UCSD-AML1 (cell line): ENCODE measurements around the gene AHNAK2.
"Not testable (repeated sequence)": the region's sequence is repeated elsewhere in the genome, so short reads cannot be mapped to it uniquely, and the experiment has no call there.

ENCODE experiments used
- DNase-seq: peaks from one replicate; lab custom pipeline; 2025; ENCODE audit not compliant: unreplicated experiment; lab: John Stamatoyannopoulos, UW

The AHNAK2 gene

GRCh38 chr14:104977681-104978653, at the start of gene AHNAK2:
Gene AHNAK2, minus strand, starts transcription at chr14:104978374. Its CDS starts 137 bp downstream, at chr14:104978237.
- DNase-seq = peak; percentile 81

- DNase-seq = not testable (repeated sequence)
These were observed 49.5 kb upstream of the AHNAK2 start for GRCh38 chr14:105027718-105028117.

GRCh38 chr14:105026802-105027563, 48.8 kb upstream of the AHNAK2 start:
- no peak for DNase-seq

GRCh38 chr14:105026033-105026785, 48.0 kb upstream of the AHNAK2 start:
- DNase-seq = no peak

- no peak for DNase-seq
These were observed 47.3 kb upstream of the AHNAK2 start for GRCh38 chr14:105025429-105025828.

GRCh38 chr14:105023791-105024480, 45.8 kb upstream of the AHNAK2 start:
- no peak for DNase-seq

- DNase-seq = no peak
These were observed 45.0 kb upstream of the AHNAK2 start for GRCh38 chr14:105023144-105023543.

- DNase-seq = no peak
These were observed 44.1 kb upstream of the AHNAK2 start for GRCh38 chr14:105022276-105022670.

- peak; percentile 63 for DNase-seq
These were observed 43.6 kb upstream of the AHNAK2 start for GRCh38 chr14:105021656-105022275.

GRCh38 chr14:105020815-105021655, 42.9 kb upstream of the AHNAK2 start, which contains the start of gene CDCA4:
Gene CDCA4, minus strand, starts transcription at chr14:105021083. Its CDS starts 9,154 bp downstream, at chr14:105011929.
- peak; percentile 99 for DNase-seq

- DNase-seq = peak; percentile 54
These were observed 42.0 kb upstream of the AHNAK2 start for GRCh38 chr14:105019861-105020814.

GRCh38 chr14:105018414-105018813, 40.2 kb upstream of the AHNAK2 start:
- no peak for DNase-seq

GRCh38 chr14:105015905-105016304, 37.7 kb upstream of the AHNAK2 start:
- no peak for DNase-seq

- DNase-seq = no peak
These were observed 37.1 kb upstream of the AHNAK2 start for GRCh38 chr14:105015242-105015641.

GRCh38 chr14:105014631-105015030, 36.5 kb upstream of the AHNAK2 start:
- no peak for DNase-seq

- DNase-seq = no peak
These were observed 35.9 kb upstream of the AHNAK2 start for GRCh38 chr14:105014032-105014431.

- no peak for DNase-seq
These were observed 35.1 kb upstream of the AHNAK2 start for GRCh38 chr14:105013150-105013785.
